ENCODE data around the gene ANXA6.

Gene ANXA6

GRCh38 chr5:151068433-151069197, 89.0 kb downstream of the ANXA6 start:
- DNase-seq (ENCODE audit: low read depth in 4 of 4, low spot score in 1 of 4), result peak in 1 of 4 experiments; percentile 53

- no peak for DNase-seq (ENCODE audit: low read depth in 4 of 4, low spot score in 1 of 4)
Observed at GRCh38 chr5:151067632-151068432, 89.7 kb downstream of the ANXA6 start.

GRCh38 chr5:151066920-151067319, 90.7 kb downstream of the ANXA6 start:
- DNase-seq (ENCODE audit: low read depth in 4 of 4, low spot score in 1 of 4), result no peak

GRCh38 chr5:151065609-151066008, 92.0 kb downstream of the ANXA6 start:
- no peak for DNase-seq (ENCODE audit: low read depth in 4 of 4, low spot score in 1 of 4)

- no peak for DNase-seq (ENCODE audit: low read depth in 4 of 4, low spot score in 1 of 4)
Observed at GRCh38 chr5:151064916-151065499, 92.6 kb downstream of the ANXA6 start.

GRCh38 chr5:151063142-151063989, 94.2 kb downstream of the ANXA6 start:
- no peak for DNase-seq (ENCODE audit: low read depth in 4 of 4, low spot score in 1 of 4)

GRCh38 chr5:151062405-151063141, 95.0 kb downstream of the ANXA6 start:
- no peak for DNase-seq (ENCODE audit: low read depth in 4 of 4, low spot score in 1 of 4)

- DNase-seq (ENCODE audit: low read depth in 4 of 4, low spot score in 1 of 4), result no peak
Observed at GRCh38 chr5:151060742-151061141, 96.8 kb downstream of the ANXA6 start.

GRCh38 chr5:151058891-151059489, 98.6 kb downstream of the ANXA6 start:
- DNase-seq (ENCODE audit: low read depth in 4 of 4, low spot score in 1 of 4), result no peak

GRCh38 chr5:151058301-151058700, 99.3 kb downstream of the ANXA6 start:
- DNase-seq (ENCODE audit: low read depth in 4 of 4, low spot score in 1 of 4), result no peak

GRCh38 chr5:151056379-151057325, 100.9 kb downstream of the ANXA6 start:
- no peak for DNase-seq (ENCODE audit: low read depth in 4 of 4, low spot score in 1 of 4)

GRCh38 chr5:151055336-151055735, 102.2 kb downstream of the ANXA6 start:
- DNase-seq (ENCODE audit: low read depth in 4 of 4, low spot score in 1 of 4), result no peak

GRCh38 chr5:151054709-151055108, 102.9 kb downstream of the ANXA6 start:
- DNase-seq (ENCODE audit: low read depth in 4 of 4, low spot score in 1 of 4), result no peak

- DNase-seq (ENCODE audit: low read depth in 4 of 4, low spot score in 1 of 4), result no peak
Observed at GRCh38 chr5:151053796-151054462, 103.7 kb downstream of the ANXA6 start.

- no peak for DNase-seq (ENCODE audit: low read depth in 4 of 4, low spot score in 1 of 4)
Observed at GRCh38 chr5:151052836-151053235, 104.7 kb downstream of the ANXA6 start.

- no peak for DNase-seq (ENCODE audit: low read depth in 4 of 4, low spot score in 1 of 4)
Observed at GRCh38 chr5:151051931-151052608, 105.5 kb downstream of the ANXA6 start.

- peak in 3 of 4 experiments; percentile 47 to 52 (median 51) for DNase-seq (ENCODE audit: low read depth in 4 of 4, low spot score in 1 of 4)
Observed at GRCh38 chr5:151051066-151051930, 106.3 kb downstream of the ANXA6 start.

Measured in stimulated activated CD4-positive, alpha-beta T cell treated with anti-CD3 and anti-CD28 coated beads, Interleukin-1b, Interleukin-23, amount 100 ng/mL, for 24 hours (primary cell).